ENCODE data around the gene KANSL3.

Gene KANSL3

GRCh38 chr2:96546321-96546720 is 91.8 kb downstream of the KANSL3 start:
- DNase-seq (ENCODE audit: low read depth, low spot score), result no peak

All from activated naive CD8-positive, alpha-beta T cell treated with anti-CD3 and anti-CD28 coated beads, Interleukin-2, amount 50 U/mL, for 16 hours (primary cell).